Body of pancreas (tissue), 4 donors: ENCODE results near the gene BMERB1. TPM values are rescaled to one million over a fixed set of nuclear protein-coding genes. Genes with fewer than 3 reads are reported as not detected.
A peak's percentile ranks its signal among the peaks of the same experiment; 100 is the strongest.

Experiments
- ATAC-seq: fragments of 150-250 bp; one replicate; pipeline ENCODE4 v1.9.1; 2016
- DNase-seq, 4 donors: peaks; one replicate each; pipeline ENCODE4 v3.0.0-alpha.2; 2019
- H3K27ac ChIP-seq, 4 donors: fragments of 200-600 bp; sonication (generic); 1 replicate in 3 of 4; 2 replicates in 1 of 4; pipeline versions ENCODE4 v1.5.1 to v1.6.1; 2016 to 2019; ENCODE audit warnings: mild to moderate bottlenecking in 1 of 4, mixed read lengths in 1 of 4, moderate library complexity in 1 of 4
- H3K27me3 ChIP-seq, 2 donors: fragments of 200-600 bp; sonication (generic); one replicate each; pipeline ENCODE4 v1.6.0; 2016; ENCODE audit warnings: mild to moderate bottlenecking in 1 of 2
- H3K36me3 ChIP-seq, 2 donors: fragments of 200-600 bp; sonication (generic); replicated peaks in 1 of 2; 2 replicates each; pipeline ENCODE4 v1.5.1; 2016; ENCODE audit warnings: low read depth in 2 of 2; ENCODE audit not compliant: insufficient read depth in 1 of 2
- H3K4me1 ChIP-seq: fragments of 200-600 bp; sonication (generic); one replicate; pipeline ENCODE4 v1.6.0; 2016
- H3K4me3 ChIP-seq, 2 donors: fragments of 200-600 bp; sonication (generic); 1 replicate in 1 of 2; 2 replicates in 1 of 2; pipeline ENCODE4 v1.5.1; 2016 to 2019
- H3K9me3 ChIP-seq, 3 donors: fragments of 200-600 bp; sonication (generic); 1 replicate in 2 of 3; 2 replicates in 1 of 3; pipeline ENCODE4 v1.5.1; 2016
- CTCF ChIP-seq, 7 experiments: fragments of 450-650 bp in 4 of 7; fragments of 200-600 bp in 3 of 7; sonication (generic) in 3 of 7; IDR thresholded peaks; one replicate each; pipeline ENCODE4 v1.5.1; 2016 to 2019; ENCODE audit warnings: antibody characterized with exemption in 7 of 7
- POLR2A ChIP-seq, 3 donors: fragments of 450-650 bp; IDR thresholded peaks; one replicate each; pipeline ENCODE4 v1.6.1; 2016; ENCODE audit warnings: antibody characterized with exemption in 3 of 3, mild to moderate bottlenecking in 2 of 3
- WGBS, 2 donors: methylation state at CpG; one replicate each; pipeline ENCODE4 v1.1.5; 2017; 5-methylcytosine and 5-hydroxymethylcytosine counted together
- intact Hi-C: fragments of 100-400 bp; cut with DNase I; formaldehyde crosslinking; loops from one replicate; pipeline ENCODE4 v1.15.1; 2023
- total RNA-seq, 2 donors: library from RNA; depleted of rRNA; stranded (reverse); fragments of >200 nt; gene quantifications; one replicate each; pipeline ENCODE4 v1.1.0, GENCODE V29; 2016

Gene BMERB1
- total RNA-seq, 2 donors from 2014 or later: 8.9 to 22.3 TPM

- TF ChIP-seq CTCF (IDR thresholded peaks at IDR 0.05) (no peak), POLR2A (IDR thresholded peaks at IDR 0.05) (no peak)
- DNase-seq: peak in 1 of 4 donors; percentile 26
- intact Hi-C loops: no loop called here
- H3K36me3 ChIP-seq: peaks cover 9 to 39% of the 10 kb centered on the region in 2 donors
- no peaks in the 10 kb centered on the region for H3K9me3 ChIP-seq
- H3K27ac ChIP-seq: peak overlapping the region in 2 of 4 donors; percentile 49 to 69
- 42 to 43% methylated on average over 7 of the region's 7 CpGs for WGBS, 2 donors
- peaks cover 10% of the 10 kb centered on the region for H3K4me1 ChIP-seq
- no peaks in the 10 kb centered on the region for H3K27me3 ChIP-seq
- ATAC-seq: peak; percentile 51
- no peak overlapping the region for H3K4me3 ChIP-seq
Observed at GRCh38 chr16:15611610-15612009, 177.2 kb downstream of the BMERB1 start.

GRCh38 chr16:15613676-15614075 is 179.3 kb downstream of the BMERB1 start:
- no peaks in the 10 kb centered on the region for H3K27me3 ChIP-seq
- ATAC-seq (no peak), DNase-seq (no peak)
- H3K9me3 ChIP-seq: no peaks in the 10 kb centered on the region
- no peak overlapping the region for H3K27ac ChIP-seq
- peaks cover 10% of the 10 kb centered on the region for H3K4me1 ChIP-seq
- no peak for TF ChIP-seq CTCF (IDR thresholded peaks at IDR 0.05)
- TF ChIP-seq POLR2A (IDR thresholded peaks at IDR 0.05): no peak
- intact Hi-C loops: no loop called here
- 80 to 91% methylated on average over 4 of the region's 4 CpGs for WGBS, 2 donors
- H3K4me3 ChIP-seq: no peak overlapping the region
- H3K36me3 ChIP-seq: peaks cover 3 to 40% of the 10 kb centered on the region in 2 donors

GRCh38 chr16:15616012-15616411 is 181.6 kb downstream of the BMERB1 start:
- Histone ChIP-seq H3K4me1 (peaks cover 10% of the 10 kb centered on the region), H3K27me3 (no peaks in the 10 kb centered on the region), H3K9me3 (no peaks in the 10 kb centered on the region), H3K4me3 (no peak overlapping the region), H3K27ac (no peak overlapping the region), H3K36me3 (peaks cover 4 to 45% of the 10 kb centered on the region in 2 donors)
- intact Hi-C loops: no loop called here
- no peak for ATAC-seq
- DNase-seq: no peak
- 89 to 96% methylated on average over 4 of the region's 4 CpGs for WGBS, 2 donors
- TF ChIP-seq POLR2A (IDR thresholded peaks at IDR 0.05): no peak
- TF ChIP-seq CTCF (IDR thresholded peaks at IDR 0.05): no peak

- Histone ChIP-seq H3K4me1 (peaks cover 7% of the 10 kb centered on the region), H3K27ac (no peak overlapping the region), H3K4me3 (no peak overlapping the region), H3K36me3 (peaks cover 4 to 51% of the 10 kb centered on the region in 2 donors), H3K9me3 (no peaks in the 10 kb centered on the region), H3K27me3 (no peaks in the 10 kb centered on the region)
- WGBS, 2 donors: 89% methylated on average over 11 of the region's 11 CpGs
- DNase-seq (no peak), ATAC-seq (no peak)
- no peak for TF ChIP-seq CTCF (IDR thresholded peaks at IDR 0.05)
- no peak for TF ChIP-seq POLR2A (IDR thresholded peaks at IDR 0.05)
- intact Hi-C loops: no loop called here
Observed at GRCh38 chr16:15616475-15617165, 182.2 kb downstream of the BMERB1 start.

GRCh38 chr16:15617901-15618300 is 183.5 kb downstream of the BMERB1 start:
- H3K9me3 ChIP-seq: no peaks in the 10 kb centered on the region
- peaks cover 4 to 54% of the 10 kb centered on the region in 2 donors for H3K36me3 ChIP-seq
- no peak for ATAC-seq
- WGBS, 2 donors: 94% methylated on average over 4 of the region's 4 CpGs
- no peak for DNase-seq
- TF ChIP-seq POLR2A (IDR thresholded peaks at IDR 0.05): no peak
- TF ChIP-seq CTCF (IDR thresholded peaks at IDR 0.05): no peak
- no peak overlapping the region for H3K27ac ChIP-seq
- no peaks in the 10 kb centered on the region for H3K27me3 ChIP-seq
- no peak overlapping the region for H3K4me3 ChIP-seq
- no peaks in the 10 kb centered on the region for H3K4me1 ChIP-seq
- intact Hi-C loops: no loop called here
